DND-41 (cell line): ENCODE data around the gene ERCC2.

Experiments
- EZH2 ChIP-seq: IDR thresholded peaks from 3 replicates; pipeline ENCODE4 v1.6.1; 2012; ENCODE audit warnings: borderline replicate concordance, low read depth, mild to moderate bottlenecking, moderate library complexity, low read length, inconsistent platforms; ENCODE audit not compliant: severe bottlenecking
- TF ChIP-seq, protein P1 (sequence below): IDR thresholded peaks from 2 replicates; pipeline ENCODE4 v1.5.1; 2012; ENCODE audit warnings: borderline replicate concordance, low read length, moderate library complexity, mild to moderate bottlenecking; ENCODE audit not compliant: poor library complexity, severe bottlenecking; ENCODE audit errors: extremely low read depth

- TF ChIP-seq, protein P1, sequence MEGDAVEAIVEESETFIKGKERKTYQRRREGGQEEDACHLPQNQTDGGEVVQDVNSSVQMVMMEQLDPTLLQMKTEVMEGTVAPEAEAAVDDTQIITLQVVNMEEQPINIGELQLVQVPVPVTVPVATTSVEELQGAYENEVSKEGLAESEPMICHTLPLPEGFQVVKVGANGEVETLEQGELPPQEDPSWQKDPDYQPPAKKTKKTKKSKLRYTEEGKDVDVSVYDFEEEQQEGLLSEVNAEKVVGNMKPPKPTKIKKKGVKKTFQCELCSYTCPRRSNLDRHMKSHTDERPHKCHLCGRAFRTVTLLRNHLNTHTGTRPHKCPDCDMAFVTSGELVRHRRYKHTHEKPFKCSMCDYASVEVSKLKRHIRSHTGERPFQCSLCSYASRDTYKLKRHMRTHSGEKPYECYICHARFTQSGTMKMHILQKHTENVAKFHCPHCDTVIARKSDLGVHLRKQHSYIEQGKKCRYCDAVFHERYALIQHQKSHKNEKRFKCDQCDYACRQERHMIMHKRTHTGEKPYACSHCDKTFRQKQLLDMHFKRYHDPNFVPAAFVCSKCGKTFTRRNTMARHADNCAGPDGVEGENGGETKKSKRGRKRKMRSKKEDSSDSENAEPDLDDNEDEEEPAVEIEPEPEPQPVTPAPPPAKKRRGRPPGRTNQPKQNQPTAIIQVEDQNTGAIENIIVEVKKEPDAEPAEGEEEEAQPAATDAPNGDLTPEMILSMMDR, result no peak
- TF ChIP-seq EZH2, result no peak
Measured at GRCh38 chr19:45395821-45396617, 25.6 kb upstream of the ERCC2 start.
